HFFc6 (cell line): ENCODE results near the gene SPEF2. TPM values are rescaled to one million over a fixed set of nuclear protein-coding genes. Genes with fewer than 3 reads are reported as not detected.

ENCODE experiments used
- DNase-seq: peaks from one replicate; pipeline ENCODE4 v3.0.0-alpha.2; 2018
- H3K27ac Mint-ChIP-seq: 2 replicates; pipeline ENCODE4 v1.8.0; 2020; ENCODE audit warnings: mild to moderate bottlenecking, mixed read lengths
- H3K27me3 Mint-ChIP-seq: 2 replicates; pipeline ENCODE4 v1.8.0; 2021; ENCODE audit warnings: mild to moderate bottlenecking, moderate library complexity, mixed read lengths; ENCODE audit not compliant: insufficient read depth
- H3K36me3 Mint-ChIP-seq: 2 replicates; pipeline ENCODE4 v1.8.0; 2021; ENCODE audit warnings: low read depth, mixed read lengths
- H3K4me1 Mint-ChIP-seq: 2 replicates; pipeline ENCODE4 v1.8.0; 2020; ENCODE audit warnings: low read depth, mixed read lengths
- H3K4me3 Mint-ChIP-seq: 2 replicates; pipeline ENCODE4 v1.8.0; 2020; ENCODE audit warnings: mild to moderate bottlenecking, moderate library complexity, mixed read lengths
- H3K9me3 Mint-ChIP-seq: 2 replicates; pipeline ENCODE4 v1.8.0; 2020; ENCODE audit warnings: mild to moderate bottlenecking, mixed read lengths
- CTCF ChIP-seq: fragments of 200-600 bp; sonication (generic); IDR thresholded peaks from 2 replicates; pipeline ENCODE4 v1.5.0; 2021; ENCODE audit warnings: antibody characterized with exemption, mild to moderate bottlenecking
- total RNA-seq, 6 experiments: library from RNA; stranded (reverse); fragmentation: NEBNext Ultra II Directional; extraction: Animal tissue kit (Norgen Biotek cat#: 25700); gene quantifications; 2 replicates in 1 of 6; 3 replicates in 5 of 6; pipeline ENCODE4 v1.2.3, GENCODE V29; 2021

The SPEF2 gene
- total RNA-seq, 6 experiments from 2014 or later = 1.5 to 4.0 (median 2.3) TPM

DNA sequence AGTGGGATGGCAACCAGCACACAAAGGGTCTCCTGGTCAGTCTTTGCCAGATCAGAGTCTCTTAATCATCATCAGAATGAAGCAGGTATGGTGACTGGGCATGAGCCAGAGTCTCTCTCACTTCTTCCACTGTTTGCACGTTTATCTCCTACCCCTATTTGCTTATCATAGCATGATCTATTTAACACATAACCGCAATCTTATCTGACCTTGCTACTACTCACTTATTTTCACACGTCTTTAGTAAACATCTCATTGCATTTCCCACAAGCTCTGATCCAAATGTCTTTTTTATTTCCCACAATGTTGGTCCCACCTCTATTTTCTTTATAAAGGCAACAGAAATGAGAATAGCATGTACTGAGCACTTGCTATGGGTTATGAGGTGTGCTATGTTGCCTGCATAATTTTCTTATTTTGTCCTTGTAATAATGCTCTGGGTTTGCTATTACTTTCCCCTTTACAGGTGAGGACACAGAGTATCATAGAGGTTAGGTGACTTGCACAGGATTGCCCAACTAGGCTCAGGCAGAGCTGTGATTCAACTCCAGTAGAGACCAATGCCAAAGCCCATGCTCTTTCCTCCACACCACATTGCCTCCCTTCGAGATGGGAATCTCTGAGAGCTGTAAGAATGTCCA lies 199.3 kb downstream of the SPEF2 start:
- no peak for TF ChIP-seq CTCF
- no peaks in the 10 kb centered on the region for H3K4me1 Mint-ChIP-seq
- no peak overlapping the region for H3K27ac Mint-ChIP-seq
- H3K9me3 Mint-ChIP-seq = no peaks in the 10 kb centered on the region
- no peaks in the 10 kb centered on the region for H3K36me3 Mint-ChIP-seq
- DNase-seq = no peak
- no peak overlapping the region for H3K4me3 Mint-ChIP-seq
- H3K27me3 Mint-ChIP-seq = no peaks in the 10 kb centered on the region

DNA sequence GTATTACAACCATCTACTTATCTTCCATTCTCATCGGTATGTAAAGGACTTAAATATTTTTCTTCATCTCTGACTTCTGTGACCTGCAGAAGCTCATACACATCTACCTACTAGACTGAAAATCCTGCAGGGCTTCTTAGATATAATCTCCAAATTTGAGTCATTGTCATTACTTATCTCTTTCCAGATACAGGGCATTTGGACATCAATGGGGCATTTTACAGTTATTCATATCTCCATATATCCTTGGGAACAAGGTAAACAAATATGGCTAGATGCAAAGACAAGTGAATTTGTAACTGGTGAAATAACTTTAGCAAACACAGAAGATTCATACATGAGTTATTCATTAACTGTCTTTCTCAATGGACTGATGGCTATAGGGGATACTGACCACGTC lies 201.4 kb downstream of the SPEF2 start:
- Mint-ChIP-seq H3K36me3 (no peaks in the 10 kb centered on the region), H3K27me3 (no peaks in the 10 kb centered on the region; the same call in 1 of the 2 replicates)
- no peak for TF ChIP-seq CTCF

GRCh38 chr5:35819668-35820067 lies 202.0 kb downstream of the SPEF2 start:
- Mint-ChIP-seq H3K27me3 (no peaks in the 10 kb centered on the region; the same call in 1 of the 2 replicates), H3K9me3 (no peaks in the 10 kb centered on the region), H3K4me3 (no peak overlapping the region), H3K27ac (no peak overlapping the region), H3K36me3 (no peaks in the 10 kb centered on the region), H3K4me1 (no peaks in the 10 kb centered on the region)
- DNase-seq = no peak
- no peak for TF ChIP-seq CTCF

More for the DNA sequence above, 201.4 kb downstream of the SPEF2 start:
- H3K9me3 Mint-ChIP-seq = no peaks in the 10 kb centered on the region
- H3K4me1 Mint-ChIP-seq = no peaks in the 10 kb centered on the region
- no peak overlapping the region for H3K27ac Mint-ChIP-seq
- no peak overlapping the region for H3K4me3 Mint-ChIP-seq
- DNase-seq = no peak

DNA sequence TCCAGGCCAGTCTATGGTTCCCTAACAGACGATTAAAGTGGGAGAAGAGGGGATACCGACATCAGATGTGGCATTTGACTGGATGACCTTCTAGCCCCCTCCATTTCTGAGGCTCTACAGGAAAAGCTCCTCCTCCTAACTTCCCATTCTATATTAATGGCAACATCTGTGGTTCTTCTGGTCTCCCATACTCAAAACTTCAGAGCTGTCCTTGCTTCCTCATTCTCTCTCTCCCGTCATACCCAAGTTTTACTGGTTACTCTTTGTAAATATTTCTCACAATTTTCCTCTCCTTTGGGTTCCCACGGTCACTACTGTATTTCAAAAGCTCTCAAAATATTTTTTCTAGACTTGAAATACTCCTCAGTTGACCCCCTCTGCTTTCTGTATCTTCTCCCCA lies 203.1 kb downstream of the SPEF2 start:
- no peak for TF ChIP-seq CTCF
- H3K36me3 Mint-ChIP-seq = no peaks in the 10 kb centered on the region
- DNase-seq = no peak
- H3K27ac Mint-ChIP-seq = no peak overlapping the region
- H3K4me1 Mint-ChIP-seq = no peaks in the 10 kb centered on the region
- no peak overlapping the region for H3K4me3 Mint-ChIP-seq
- no peaks in the 10 kb centered on the region; the same call in 1 of the 2 replicates for H3K27me3 Mint-ChIP-seq
- no peaks in the 10 kb centered on the region for H3K9me3 Mint-ChIP-seq

DNA sequence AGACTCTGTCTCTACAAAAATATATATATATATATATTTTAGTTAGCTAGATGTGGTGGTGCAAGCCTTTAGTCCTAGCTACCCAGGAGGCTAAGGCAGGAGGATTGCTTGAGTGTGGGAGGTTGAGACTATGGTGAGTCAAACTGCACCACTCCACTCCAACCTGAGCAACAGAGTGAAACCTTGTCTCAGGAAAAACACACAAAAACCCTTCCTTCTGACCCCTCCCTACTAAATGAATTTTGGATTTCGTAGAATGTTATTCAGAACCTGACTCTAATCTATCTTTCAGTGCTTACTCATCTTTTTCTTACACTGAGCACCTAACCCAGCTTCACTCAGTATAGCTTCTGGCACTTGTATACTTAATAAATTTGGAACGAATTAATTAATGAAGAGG lies 203.8 kb downstream of the SPEF2 start:
- DNase-seq = no peak
- Mint-ChIP-seq H3K27ac (no peak overlapping the region), H3K36me3 (no peaks in the 10 kb centered on the region), H3K9me3 (no peaks in the 10 kb centered on the region), H3K4me1 (no peaks in the 10 kb centered on the region), H3K4me3 (no peak overlapping the region), H3K27me3 (peaks cover 1% of the 10 kb centered on the region)
- TF ChIP-seq CTCF = no peak

- peaks cover 3% of the 10 kb centered on the region for H3K27me3 Mint-ChIP-seq
- TF ChIP-seq CTCF = no peak
- no peak overlapping the region for H3K27ac Mint-ChIP-seq
- DNase-seq = no peak
- no peaks in the 10 kb centered on the region for H3K4me1 Mint-ChIP-seq
- H3K9me3 Mint-ChIP-seq = no peaks in the 10 kb centered on the region
- no peaks in the 10 kb centered on the region for H3K36me3 Mint-ChIP-seq
- no peak overlapping the region for H3K4me3 Mint-ChIP-seq
These were observed 204.8 kb downstream of the SPEF2 start for GRCh38 chr5:35822511-35822910.
